Stimulated activated CD4-positive, alpha-beta T cell treated with anti-CD3 and anti-CD28 coated beads, Interleukin-15, amount 100 ng/mL, for 24 hours (primary cell): Measurements from ENCODE around the gene HTR7.
A peak's percentile ranks its signal among the peaks of the same experiment; 100 is the strongest.

Experiments
- DNase-seq: peaks from one replicate; pipeline ENCODE4 v3.0.0-alpha.2; 2020

HTR7 gene

DNA sequence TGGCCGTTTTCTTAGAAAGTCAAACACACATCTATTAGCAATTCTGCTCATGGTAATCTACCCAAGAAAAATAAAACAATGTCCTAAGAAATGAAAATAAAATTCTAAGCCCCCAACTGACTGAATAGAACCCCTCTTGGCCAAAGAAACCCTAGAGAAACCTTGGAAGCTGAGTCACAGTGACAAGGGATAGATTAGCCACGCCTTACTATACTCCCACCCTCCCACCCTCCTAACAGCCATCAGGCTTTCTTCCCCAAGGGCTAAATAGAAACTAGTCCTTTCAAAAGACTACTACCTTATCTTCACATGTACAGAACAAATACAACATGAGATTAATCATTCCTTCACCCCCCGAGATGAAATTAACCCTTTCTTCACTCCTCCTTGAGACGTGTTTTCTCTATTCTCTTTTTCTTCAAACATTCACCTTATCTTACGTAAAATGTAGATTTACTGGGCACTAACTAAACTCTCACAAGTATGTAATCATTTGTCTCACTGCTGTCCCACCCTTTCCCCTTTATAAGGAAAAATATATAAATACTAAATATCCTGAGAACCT lies 57.5 kb downstream of the HTR7 start:
- no peak for DNase-seq

DNA sequence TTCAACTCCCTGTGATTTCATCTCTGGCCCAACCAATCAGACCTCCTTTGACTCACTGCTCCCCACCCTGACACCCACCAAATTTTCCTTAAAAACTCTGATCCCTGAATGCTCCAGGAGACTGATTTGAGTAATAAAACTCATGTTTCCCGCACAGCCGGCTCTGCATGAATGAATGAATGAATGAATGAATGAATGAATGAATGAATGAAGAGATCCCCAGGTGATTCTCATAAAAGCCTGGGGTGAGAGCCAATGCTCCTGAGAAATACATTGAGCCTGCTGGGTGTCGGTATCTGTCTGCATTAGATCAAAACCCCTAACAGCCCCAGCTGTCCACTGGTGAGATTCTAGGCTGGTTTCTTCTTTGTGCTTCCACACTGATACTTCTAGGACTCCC lies 58.7 kb downstream of the HTR7 start:
- DNase-seq: no peak

DNA sequence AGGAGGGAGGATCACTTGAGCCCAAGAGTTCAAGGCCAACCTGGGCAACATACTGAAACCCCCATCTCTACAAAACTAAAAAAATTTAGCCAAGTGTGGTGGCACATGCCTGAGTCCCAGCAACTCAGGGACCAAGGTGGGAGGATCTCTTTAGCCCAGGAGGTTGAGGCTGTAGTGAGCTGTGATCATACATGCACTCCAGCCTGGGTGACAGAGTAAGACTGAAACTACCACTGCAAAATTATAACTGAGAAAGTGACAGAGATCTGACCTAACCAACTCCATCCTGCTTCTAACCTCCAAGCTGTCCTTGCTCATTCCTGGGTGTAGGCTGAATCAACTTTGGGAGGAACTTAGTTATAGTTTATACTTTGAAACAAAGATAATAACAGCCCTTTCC lies 59.4 kb downstream of the HTR7 start:
- DNase-seq: no peak

DNA sequence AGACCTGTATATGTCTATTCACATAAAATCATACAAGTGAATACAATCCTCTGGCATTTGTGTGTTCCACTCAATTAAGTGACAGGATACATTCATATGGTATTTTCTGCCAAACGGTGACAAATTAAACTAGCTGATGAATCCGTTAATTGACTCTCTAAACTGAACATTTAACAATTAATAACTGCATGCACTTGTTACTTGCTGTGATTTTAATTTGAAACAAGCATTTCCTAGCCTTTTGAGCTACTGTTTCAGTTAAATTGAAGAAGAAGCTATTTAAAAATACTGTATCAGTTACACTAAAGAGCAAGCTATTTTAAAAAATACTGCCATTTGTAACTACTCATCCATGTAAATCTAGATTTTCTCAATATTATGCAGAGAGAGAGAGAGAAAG lies 67.4 kb downstream of the HTR7 start:
- no peak for DNase-seq

DNA sequence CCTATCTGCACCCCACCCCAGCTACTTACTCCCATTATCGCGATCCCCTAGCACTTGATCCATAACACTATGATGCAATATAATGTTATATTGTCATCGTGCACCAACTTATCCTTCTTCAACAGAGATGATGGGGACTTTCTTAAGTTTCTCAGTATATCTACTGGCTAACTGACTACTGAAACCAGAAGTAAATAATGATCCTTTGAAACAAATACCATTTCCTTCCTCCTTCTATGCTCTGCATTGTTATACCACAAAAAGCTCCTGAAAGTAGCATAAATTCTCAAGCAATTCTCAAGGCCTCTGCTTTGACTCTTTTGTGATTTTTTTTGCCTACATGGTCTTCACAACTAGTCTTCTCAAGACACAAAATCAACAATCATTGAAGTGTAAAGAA lies 68.9 kb downstream of the HTR7 start:
- DNase-seq: no peak

DNA sequence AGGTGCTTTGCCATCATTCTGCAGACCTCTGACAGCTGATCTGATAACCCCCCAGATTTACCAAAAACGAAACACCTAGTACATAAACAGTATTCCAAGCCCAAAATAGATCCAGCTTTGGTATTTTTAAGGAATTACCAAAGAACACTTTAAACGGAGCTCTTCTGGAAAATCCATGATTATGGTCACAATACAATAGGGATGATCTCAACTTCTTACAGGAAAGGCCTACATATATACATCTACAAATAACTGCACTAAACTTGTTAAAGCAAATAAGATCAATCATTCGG lies 69.7 kb downstream of the HTR7 start:
- no peak for DNase-seq

DNA sequence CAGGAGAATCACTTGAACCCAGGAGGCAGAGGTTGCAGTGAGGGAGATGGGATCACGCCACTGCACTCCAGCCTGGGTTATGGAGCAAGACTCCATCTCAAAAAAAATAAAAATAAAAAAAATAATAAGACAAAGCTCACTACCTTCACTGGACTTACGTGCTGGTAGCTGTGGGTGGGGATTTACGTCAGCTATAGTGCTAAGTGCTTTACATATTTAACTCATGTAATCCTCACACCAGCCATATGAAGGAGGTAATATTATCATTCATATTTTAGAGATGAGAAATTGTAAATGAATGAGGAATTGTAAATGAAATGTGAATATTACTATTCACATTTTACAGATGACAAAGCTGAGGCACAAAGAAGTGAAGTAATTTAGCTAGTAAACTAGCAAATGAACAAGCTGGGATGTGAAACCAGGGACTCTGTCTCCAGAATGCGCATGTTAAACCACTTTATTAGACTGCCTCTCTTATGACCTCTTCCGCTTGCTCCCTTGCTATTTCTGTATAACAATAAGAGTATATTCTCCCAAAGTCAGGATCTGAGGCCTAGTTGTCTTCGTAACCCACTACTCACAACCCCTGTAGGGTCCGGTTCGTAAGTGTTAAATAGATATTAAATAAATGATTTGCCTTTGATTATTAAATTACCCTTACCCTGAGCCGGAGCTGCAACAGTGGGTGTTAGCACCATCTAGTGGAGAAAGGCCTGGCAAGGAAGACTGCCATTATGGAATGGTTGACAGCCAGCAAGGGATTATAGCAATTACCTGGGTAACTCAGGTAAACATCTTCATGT lies 70.2 kb downstream of the HTR7 start:
- peak; percentile 35 for DNase-seq

DNA sequence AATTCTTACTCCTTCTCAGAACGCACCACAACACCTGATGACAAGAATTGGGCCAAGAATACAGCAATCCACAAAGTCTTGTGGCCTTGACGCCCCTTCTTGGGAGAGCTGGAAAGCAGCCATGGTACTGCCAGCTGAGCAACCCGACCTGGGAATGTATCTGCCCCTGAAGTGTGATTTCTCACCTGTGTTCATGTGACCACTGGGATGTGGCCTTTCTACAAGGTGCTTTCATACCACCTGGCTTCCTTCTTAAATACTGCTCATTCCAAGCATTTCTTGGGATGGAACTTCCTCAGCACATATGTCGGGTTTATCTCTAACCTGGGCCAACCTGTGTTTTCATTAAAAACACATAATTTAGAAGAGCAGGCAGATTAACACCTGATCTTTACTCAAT lies 72.1 kb downstream of the HTR7 start:
- no peak for DNase-seq

DNA sequence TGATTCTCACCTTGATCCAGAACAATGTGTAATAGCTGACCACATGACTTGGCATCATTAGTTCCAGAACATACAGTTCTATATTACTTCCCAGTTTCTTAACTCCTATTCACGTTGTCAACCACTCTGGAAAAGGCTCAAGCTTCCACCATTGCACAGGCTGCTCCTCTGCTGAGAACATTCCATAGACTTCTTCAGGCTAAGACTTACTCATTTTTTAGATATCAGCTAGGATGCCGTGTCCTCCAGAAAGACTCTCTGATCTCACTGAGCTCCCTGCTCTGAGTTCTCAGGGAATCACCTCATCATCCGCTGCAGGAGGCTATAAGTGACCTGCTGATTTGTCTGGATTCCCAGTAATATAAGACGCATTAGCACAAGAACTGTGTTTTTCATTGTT lies 73.1 kb downstream of the HTR7 start:
- no peak for DNase-seq

DNA sequence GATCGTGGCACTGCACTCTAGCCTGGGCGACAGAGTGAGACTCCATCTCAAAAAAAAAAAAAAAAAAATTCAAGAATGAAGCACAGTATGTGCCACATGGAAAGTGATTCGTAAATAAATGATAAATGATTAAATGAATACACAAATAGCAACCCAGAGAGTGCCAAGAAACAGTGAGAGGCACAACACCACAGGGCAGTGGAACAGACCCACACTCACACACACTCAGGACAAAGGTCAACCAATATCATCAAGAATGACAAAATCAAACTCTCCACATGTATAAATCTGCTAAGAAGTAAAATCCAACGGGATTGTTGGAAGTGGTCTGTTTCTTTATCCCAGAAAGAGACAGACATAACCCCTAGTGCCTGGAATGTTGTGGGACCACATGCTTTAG lies 77.4 kb downstream of the HTR7 start:
- DNase-seq: no peak

DNA sequence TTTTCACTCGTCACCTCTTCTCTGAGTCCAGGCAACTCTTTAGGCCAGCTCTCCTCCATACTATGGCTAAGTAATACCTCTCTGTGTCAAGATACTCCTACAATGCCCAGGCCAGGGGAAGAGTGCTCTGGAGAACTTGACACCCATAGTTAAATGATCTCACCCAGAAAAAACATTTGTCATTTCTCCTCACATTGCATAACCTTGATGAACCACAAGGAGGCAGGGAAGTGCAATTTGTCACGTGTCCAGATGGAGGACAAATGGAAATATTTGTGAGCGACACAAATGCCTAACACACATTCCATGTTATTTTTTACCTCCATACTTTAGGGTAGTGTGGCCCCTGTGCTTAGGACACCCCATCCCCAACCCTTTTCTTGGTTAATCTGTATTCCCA lies 78.3 kb downstream of the HTR7 start:
- DNase-seq: no peak

DNA sequence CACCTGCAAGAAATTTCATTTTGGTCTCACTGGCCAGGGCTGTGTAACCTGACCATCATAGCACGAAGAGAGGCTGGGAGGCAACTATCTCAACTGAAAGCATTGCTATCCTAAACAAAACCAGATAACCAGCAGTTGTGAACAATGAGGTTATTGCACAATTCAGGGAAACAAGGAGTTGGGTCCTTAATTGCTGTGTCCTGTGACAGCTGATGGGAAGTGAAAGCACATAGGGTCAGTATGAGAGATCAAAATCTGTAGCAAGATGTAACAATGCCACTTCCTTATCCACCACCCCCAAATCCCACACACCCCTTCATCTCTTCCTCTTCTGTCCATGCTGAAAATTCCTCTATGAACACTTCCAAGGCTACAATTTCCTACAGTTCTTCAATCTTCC lies 80.2 kb downstream of the HTR7 start:
- DNase-seq: no peak

DNA sequence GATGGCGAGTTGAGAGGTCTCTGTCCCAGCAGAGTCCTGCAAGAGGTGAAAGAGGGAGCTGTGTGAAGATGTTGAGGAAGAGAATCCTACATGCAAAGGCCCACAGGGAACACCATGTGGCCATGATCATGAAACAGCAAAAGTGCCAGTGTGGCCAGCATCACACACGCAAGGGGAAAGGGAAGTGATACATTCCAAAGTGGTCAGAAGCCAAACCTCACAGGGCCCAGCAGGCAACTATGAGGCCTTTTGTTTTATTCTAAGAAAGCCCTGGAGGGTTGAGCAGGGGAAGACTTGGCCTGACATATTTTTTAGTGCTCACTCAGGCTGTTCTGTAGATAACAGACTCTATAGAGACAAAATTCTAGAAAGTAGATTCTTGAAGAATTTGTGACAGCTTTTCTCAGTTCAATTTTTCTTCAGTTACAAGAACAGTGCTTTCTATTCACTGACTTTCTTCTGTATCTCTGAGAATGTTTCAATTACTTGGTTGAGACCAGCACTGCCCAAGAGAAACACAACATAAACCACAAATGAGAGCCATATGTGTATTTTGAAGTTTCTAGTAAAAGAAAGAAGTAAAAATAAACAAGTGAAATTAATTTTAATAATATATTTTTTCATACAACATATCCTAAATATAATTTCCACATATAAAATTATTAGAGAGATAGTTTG lies 82.3 kb downstream of the HTR7 start:
- DNase-seq: no peak

DNA sequence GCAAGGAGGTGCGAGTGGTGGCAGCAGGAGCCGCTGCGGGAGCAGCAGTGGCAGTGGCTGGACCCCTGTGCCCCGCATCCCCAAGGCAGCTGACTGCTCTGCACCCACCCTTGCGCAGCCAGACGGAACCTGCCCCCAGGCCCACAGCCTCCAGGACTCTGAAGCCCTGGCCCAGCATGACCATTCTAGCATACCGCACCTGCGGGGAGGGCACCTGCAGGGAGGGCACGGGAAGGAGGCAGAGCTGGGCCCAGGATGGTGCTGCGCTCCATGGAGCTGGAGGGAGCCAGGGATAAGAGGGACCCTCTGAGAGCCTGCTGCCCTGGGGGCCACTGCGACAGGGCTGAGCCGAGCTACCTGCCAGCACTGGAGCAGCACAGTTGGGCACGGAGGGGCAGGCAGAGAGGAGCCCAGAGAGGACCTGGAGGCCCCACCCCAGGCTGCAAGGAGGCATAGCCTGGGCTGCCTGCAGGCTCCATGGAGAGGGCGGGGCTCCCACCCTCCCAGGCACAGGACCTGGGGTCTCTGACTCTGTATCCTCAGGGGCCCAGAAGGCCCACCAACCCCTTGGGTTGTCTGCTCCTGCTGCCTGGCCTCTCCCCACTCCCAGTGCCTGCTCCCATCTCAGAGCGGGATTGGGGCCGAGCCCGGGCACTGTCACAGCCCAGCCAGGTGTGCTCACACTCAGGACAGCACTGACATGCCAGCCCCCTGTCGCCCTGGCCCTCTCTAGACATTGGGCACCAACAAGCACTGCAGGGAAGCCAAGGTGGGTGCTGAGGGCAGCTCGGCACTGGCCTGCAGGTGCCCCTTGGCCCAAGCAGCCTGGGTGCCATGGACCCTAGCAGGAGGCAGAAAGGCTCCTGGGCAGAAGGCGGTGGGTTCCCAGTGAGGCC lies 87.6 kb downstream of the HTR7 start:
- DNase-seq: no peak

DNA sequence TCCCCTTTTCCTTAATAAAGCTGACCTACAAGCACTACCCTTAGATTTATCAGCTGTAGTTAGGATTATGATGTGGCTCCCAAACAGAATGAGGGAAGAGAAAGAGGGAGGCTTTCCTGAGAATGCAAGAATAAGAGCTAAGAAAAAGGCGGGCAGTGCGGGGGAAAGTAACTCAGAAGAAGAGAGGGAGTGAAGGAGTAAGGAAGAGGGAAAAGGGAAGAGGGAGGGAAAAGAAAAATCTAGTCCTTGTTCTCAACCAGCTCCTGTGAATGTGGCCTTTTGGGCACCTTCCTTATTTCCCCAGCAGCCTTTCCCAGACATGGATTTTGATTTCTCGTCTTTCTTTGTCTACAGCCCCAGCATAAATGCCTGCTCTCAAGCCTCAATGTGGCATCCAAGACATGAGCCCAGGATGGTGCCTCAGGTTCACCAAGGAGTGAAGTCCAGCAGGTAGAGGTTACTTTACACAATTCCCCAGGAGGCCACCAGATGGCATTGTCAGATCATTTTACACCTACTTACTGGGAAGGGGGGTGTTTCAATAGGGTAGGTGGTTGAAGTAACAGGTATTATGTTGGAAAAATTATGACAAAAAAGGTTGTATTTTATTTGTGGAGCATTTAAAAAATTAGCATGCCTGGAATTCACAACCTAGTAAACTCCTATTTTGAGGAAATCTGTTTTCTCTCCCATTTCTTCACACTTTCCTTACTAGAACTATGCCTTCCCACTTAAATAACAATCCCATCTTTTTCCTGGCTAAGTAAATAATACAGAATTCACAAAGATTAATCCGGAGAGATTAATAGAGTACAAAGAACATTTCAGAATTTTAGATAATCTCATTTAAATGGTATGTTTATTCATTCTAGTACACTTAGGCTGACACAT lies 106.5 kb downstream of the HTR7 start:
- peak; percentile 50 for DNase-seq

DNA sequence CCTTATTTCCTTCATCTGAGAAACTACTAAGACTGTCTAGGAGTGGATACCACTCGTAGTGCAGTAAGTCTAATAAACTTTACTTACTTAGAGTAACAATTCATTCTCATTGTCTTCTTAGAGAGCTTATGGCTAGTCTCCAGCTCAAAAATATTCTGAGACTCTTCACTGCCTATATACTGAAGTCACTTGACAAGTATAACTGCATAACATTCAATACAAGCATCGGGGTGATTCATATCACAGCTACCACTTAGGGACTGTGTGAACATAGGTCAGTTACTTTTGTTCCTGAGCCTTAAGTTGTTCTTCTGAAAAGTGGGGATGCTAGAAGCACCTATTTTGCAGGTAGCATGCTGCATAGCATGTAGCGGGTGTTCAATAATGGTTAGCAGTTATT lies 111.0 kb downstream of the HTR7 start:
- DNase-seq: no peak

DNA sequence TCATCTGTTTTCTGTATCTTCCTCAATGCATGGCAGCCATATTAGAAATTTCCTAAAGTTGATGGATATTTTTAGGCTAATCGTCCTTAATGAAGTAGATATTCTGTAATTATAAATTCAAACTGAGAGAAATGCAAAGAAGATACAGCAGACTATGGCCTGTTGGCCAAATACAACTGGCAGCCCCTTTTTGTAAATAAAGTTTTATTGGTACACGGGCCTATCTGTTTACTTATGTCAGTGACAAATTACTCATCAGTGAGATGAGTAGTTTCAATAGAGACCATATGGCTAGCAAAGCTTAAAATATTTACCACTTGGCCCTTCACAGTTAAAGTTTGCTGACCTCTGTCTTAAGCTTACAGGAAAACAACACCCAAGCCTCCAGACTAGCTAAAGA lies 112.3 kb downstream of the HTR7 start:
- DNase-seq: no peak

DNA sequence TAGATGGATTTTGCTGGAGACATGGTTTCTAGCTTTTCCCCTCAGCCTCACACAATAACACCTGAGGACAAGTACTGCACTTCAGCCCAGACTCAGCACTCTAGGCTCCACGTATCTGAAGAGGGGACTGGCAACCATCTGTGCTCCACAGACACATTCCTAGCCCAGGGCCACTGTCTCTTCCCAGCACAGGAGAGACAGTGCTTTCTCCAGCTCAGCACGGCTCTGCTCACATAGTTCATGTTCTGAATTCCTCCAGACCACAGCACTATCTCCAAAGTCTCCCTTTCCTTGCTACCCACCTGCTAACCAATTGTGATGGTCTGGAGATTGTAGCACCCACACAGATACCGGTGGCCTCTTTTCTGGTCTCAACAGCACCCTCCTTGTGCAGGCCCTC lies 114.5 kb downstream of the HTR7 start:
- no peak for DNase-seq

DNA sequence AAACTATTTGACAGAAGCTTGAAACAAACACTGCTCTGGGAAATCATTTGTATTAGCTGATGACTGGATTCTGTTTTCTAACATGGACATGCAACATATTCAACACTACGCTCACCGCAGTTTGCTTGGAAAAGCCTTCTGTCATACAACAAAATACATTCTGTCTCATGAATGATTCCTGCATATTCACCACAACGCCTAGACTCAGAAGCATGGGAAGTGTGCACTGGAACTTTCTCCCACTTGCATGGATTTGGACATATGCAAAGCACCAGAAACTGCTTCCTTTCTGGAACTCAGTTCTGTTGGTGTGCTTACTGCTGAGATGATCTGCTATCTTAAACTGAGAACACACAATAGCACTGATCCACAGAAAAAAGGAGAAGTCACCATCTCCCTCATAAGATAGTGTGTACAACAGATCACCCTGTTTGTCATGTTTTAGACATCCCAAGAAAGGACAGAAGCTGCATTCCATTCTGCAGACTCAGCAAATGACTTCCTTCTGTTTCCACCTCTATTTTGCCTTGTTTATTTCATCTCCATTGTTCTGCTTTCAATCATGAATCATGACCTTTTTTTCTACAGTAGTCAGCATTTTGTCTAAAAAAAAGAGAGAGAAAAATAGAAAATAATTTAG lies 115.8 kb downstream of the HTR7 start:
- no peak for DNase-seq

DNA sequence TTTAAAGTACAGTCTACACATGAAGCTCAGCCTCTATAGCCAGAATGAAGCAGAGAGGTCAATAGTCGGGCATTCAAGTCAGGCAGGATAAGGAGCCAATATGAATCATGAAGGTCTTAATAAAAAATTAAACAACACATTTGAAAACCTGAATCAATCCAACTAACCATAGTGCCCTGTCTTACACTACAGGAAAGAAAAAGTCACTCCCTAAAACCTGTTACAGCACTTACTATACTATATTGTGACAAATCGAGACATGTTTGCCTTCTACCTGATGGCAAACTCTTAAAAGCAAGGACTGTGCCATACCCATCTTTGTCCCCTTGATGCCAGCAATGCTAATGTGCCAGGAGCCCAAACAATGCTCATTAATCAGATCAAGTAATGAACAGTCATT lies 117.6 kb downstream of the HTR7 start:
- DNase-seq: no peak

DNA sequence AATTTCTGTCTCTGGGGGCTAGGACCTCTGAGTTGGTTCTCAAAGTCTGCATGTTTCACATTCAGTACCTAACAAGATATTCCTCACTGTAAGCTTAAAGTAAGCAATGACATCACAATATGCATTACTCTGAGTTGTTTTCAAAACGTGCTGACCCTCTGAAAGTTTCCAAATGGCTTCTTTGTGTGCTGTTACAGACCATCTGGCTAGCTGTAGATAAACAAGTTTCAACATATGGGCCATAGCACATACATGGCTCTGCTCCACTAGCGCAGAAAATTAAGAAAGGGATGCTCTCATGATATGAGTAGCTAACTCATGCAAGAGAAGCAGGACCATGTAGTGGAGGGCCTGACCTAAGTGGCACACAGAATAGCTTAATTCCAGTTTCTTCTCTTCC lies 119.0 kb downstream of the HTR7 start:
- DNase-seq: no peak

DNA sequence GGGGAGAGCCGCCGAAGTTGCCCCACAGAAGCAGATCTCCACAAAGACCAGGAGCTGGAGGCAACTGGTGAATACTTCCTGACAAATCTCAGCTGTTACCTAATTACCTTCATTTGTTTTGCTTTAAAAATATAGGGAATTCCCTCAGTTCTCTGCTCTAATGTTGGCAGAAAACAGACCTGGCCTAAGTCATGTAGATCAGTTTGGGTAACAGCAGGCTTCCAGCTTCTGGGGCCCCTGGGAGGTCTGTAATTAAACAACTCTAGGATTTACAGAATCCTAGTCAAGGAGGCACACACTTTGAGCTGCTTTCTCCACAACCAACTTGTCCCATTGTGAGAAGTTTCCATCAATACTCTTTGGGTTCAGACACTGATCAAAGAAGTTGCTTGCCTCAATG lies 123.4 kb downstream of the HTR7 start:
- no peak for DNase-seq
